HEK293 (cell line): Measurements from ENCODE around the gene PIAS2.
A peak's percentile ranks its signal among the peaks of the same experiment; 100 is the strongest.

ENCODE experiments used
- RBAK ChIP-seq: fragments of 450-650 bp; formaldehyde crosslinking; IDR thresholded peaks from 2 replicates; pipeline ENCODE4 v1.5.1; 2016; ENCODE audit warnings: missing biosample characterization, missing genetic modification characterization
- ZEB2 ChIP-seq: fragments of 450-650 bp; formaldehyde crosslinking; IDR thresholded peaks from 2 replicates; pipeline ENCODE4 v1.5.1; 2016; ENCODE audit warnings: missing biosample characterization, missing genetic modification characterization
- ZNF138 ChIP-seq: fragments of 450-650 bp; formaldehyde crosslinking; IDR thresholded peaks from 2 replicates; pipeline ENCODE4 v1.5.1; 2016; ENCODE audit warnings: missing biosample characterization, missing genetic modification characterization, borderline replicate concordance
- ZNF274 ChIP-seq, 2 experiments: fragments of 200-500 bp in 1 of 2; fragments of 450-650 bp in 1 of 2; sonication (Bioruptor generic) in 1 of 2; formaldehyde crosslinking in 1 of 2; IDR thresholded peaks; 2 replicates each; pipeline versions ENCODE4 v1.5.1 to v1.6.1; 2014 to 2016; ENCODE audit warnings: borderline replicate concordance in 1 of 2, inconsistent platforms in 1 of 2, low read length in 1 of 2, missing biosample characterization in 1 of 2, missing genetic modification characterization in 1 of 2
- ZNF510 ChIP-seq: fragments of 450-650 bp; formaldehyde crosslinking; IDR thresholded peaks from 2 replicates; pipeline ENCODE4 v1.5.1; 2018; ENCODE audit warnings: mild to moderate bottlenecking, missing genetic modification characterization, missing biosample characterization; ENCODE audit not compliant: insufficient replicate concordance
- TF ChIP-seq, protein P1 (sequence below): fragments of 450-650 bp; formaldehyde crosslinking; IDR thresholded peaks from 2 replicates; pipeline ENCODE4 v1.5.1; 2016; ENCODE audit warnings: missing biosample characterization, missing genetic modification characterization

DNA sequence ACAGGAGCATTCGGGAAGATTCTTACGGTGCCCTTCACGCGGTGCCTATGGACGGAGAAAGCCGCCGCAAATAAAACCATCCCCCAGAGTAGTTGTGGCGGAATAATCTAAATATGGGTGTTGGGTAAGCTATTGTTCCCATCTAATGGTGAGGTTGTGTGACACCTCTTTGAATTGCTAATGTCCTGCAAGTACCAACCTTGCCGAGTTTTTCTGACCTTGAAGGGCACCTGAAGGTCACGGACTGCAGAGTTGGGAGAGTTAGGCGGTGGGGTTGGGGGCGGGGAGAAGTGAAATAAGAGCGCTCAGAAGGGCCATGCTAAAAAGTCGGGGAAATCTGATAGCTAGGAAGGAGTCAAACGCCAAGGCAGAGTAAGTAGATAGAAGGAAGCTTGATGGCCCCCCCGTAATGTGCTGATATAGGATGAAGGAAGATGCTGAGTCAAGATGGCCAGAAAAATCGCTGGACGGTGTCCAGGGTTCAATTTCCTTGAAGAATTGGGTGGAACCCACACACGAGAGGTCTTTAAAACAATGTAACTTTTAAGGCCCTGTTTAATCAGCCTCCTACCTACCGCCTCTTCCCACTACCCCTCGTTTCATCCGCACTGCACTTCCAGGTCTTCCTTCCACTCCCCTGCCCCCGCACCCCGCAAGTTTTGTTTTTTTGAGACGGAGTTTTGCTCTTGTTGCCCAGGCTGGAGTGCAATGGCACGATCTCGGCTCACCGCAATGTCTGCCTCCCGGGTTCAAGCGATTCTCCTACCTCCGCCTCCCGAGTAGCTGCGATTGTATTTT, 695 bp upstream of the PIAS2 start:
- TF ChIP-seq ZEB2 (tag by site-specific recombination) (0 out of 2 replicates have a peak, but pooled peaks have one; percentile 18), RBAK (tag by site-specific recombination) (no peak), ZNF510 (tag by site-specific recombination) (no peak), ZNF274 (IDR thresholded peaks at IDR 0.05; ENCODE audit: low read length) (no peak), ZNF274 (tag by site-specific recombination; IDR thresholded peaks at IDR 0.05; ENCODE audit: borderline replicate concordance) (no peak), ZNF138 (tag by site-specific recombination) (no peak)
- TF ChIP-seq, protein P1, sequence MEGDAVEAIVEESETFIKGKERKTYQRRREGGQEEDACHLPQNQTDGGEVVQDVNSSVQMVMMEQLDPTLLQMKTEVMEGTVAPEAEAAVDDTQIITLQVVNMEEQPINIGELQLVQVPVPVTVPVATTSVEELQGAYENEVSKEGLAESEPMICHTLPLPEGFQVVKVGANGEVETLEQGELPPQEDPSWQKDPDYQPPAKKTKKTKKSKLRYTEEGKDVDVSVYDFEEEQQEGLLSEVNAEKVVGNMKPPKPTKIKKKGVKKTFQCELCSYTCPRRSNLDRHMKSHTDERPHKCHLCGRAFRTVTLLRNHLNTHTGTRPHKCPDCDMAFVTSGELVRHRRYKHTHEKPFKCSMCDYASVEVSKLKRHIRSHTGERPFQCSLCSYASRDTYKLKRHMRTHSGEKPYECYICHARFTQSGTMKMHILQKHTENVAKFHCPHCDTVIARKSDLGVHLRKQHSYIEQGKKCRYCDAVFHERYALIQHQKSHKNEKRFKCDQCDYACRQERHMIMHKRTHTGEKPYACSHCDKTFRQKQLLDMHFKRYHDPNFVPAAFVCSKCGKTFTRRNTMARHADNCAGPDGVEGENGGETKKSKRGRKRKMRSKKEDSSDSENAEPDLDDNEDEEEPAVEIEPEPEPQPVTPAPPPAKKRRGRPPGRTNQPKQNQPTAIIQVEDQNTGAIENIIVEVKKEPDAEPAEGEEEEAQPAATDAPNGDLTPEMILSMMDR (tag by site-specific recombination), result no peak
